ENCODE results near the gene SH3RF2. TPM values are rescaled to one million over a fixed set of nuclear protein-coding genes. Genes with fewer than 3 reads are reported as not detected.

Gene SH3RF2
- total RNA-seq, 1 donor from 2014 or later = 9.8 TPM

DNA sequence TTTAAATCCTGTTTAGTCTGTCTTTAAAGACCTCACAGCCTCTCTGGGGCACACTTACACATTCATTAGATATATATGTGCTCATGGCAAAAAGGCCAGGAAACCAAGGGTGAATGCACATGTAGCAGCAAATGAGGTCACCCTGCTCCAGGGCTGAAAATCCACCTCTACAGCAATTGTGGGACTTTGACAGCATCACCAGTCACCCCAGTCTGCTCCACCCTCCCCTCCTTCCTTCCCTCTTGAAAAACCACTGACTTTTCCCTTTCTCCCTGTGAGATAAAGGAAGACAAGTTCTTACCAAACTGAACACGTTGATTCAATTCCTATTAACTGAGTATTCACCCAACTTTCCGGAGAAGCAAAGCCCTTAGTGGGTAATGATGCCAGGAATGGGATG lies 15.2 kb upstream of the SH3RF2 start:
- no peak for DNase-seq

DNA sequence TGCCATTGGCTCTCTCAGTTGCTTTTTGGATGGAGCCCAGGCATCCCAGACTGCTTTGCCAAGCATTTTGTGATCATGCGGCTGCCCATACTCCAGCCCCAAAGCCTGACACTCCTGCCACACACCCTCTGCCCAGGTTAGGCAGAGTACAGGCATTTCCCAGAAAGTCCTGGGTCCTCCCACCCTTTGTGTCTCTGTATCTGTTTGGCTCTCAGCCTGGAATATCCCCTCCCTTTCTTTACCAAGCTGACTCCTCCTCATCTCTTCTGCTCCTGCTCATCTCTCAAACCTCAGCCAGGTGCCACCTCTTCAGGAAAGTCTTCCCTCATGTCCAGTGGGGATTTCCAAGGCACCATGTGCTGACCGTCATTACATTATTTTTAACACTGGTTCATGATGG lies 14.3 kb upstream of the SH3RF2 start:
- no peak for DNase-seq

DNA sequence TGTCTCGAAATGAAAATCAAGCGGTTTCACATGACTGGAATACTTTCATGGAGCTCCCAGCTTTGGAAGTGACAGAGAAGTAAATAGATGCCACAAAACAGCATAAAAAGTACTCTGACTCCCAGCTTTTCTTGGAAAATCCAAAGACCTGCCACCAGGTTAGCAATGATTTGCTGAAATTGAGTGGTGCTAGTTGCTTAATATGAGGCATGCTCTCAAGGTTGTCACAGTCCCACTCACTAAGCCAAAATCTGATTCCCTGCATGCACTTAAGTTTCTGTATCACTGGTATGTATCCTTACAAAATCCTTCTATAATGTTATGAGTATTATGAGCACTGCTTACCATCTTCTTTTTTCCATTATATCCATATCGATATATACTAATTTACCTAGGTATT lies 13.0 kb upstream of the SH3RF2 start:
- DNase-seq = no peak

DNA sequence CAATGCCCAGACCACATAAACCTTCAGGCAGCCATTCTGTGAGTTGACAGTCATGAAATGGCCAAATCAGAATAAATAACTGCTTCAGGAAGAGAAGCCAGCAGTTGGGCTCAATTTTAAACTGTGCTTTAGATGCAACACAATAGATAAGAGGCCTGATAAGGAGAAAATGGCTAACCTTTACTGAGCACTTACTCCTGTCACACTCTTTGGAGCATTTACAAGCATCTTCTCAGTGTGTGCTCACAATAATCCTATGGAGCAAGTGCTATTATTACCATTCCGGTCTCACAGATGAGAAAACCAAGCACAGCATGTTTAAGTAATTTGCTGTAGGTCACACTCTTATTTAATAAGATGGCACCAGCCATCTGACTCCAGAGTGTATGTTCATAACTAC lies 11.5 kb upstream of the SH3RF2 start:
- no peak for DNase-seq

DNA sequence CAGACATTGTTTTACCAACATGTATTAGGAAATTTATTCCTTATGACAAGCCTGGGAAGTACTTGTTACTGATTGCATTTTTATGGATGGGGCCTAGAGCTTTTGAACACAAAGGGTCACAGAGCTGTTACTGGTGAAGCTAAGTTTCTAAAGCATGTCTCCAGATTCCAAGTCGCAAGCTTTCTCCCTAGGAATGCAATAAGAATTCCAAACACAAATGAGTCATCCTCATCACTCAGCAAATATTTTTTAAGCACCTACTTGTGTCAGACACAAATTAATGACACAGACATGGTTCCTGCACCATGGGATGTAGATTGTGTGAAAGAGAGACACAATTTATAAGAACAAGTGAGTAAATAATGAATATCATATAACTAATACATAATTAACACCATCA lies 11.0 kb upstream of the SH3RF2 start:
- no peak for DNase-seq

DNA sequence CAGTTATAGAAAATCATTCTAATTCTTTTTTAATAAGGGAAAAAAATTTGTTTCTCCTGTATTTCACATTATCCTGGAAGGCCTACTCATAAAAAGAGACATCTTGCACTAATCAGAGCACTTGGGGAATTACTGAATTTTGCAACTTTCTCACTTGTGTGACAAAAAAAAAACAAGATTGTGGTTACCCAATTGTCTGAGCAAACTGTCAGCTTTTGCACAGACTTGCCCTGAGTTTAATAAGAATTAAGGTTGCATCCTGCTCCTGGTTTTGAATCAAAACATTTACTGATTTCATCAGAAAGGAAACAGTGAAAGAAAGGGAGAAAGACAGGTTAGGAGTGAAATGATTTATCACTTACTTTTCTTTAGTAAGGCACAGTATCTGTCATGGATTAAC lies 10.6 kb upstream of the SH3RF2 start:
- peak; percentile 29 for DNase-seq

DNA sequence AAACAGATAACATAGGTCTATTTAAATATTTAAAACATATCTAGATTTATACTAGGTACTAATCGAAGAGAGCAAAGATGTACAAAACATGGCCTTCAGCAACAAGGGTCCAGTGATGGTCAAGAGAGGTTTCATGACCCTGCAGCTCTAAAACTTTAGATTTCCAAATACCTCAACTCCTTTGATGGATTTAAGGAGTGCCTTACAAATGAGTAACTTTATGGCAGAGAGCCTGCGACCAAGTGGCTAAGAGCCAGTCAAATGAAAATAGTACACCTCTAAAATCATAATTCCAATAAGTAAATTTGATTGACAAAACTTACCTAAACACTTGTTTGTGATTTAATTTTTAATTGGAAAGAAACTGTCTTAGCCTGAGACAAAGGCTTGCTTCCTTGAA lies 4.7 kb upstream of the SH3RF2 start:
- no peak for DNase-seq

DNA sequence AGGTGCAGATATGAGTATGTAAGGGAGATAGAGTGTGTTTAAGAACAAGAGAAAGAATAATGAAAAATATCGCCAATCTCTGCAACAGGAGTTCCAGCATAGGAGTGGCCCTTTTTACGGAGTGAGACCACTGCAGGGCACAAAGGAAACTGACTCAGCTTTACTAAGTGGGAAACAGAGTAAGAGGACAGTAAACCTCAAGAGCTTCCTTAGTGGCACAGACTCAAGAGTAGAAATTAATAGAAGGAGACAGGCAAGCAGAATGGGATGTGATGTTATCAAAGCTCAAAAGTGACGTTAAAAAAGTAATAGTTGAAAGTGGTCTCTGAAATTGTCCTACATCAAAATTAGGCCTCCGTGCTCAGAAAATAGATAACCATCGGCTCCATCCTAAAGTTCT lies 2.1 kb upstream of the SH3RF2 start:
- no peak for DNase-seq

DNA sequence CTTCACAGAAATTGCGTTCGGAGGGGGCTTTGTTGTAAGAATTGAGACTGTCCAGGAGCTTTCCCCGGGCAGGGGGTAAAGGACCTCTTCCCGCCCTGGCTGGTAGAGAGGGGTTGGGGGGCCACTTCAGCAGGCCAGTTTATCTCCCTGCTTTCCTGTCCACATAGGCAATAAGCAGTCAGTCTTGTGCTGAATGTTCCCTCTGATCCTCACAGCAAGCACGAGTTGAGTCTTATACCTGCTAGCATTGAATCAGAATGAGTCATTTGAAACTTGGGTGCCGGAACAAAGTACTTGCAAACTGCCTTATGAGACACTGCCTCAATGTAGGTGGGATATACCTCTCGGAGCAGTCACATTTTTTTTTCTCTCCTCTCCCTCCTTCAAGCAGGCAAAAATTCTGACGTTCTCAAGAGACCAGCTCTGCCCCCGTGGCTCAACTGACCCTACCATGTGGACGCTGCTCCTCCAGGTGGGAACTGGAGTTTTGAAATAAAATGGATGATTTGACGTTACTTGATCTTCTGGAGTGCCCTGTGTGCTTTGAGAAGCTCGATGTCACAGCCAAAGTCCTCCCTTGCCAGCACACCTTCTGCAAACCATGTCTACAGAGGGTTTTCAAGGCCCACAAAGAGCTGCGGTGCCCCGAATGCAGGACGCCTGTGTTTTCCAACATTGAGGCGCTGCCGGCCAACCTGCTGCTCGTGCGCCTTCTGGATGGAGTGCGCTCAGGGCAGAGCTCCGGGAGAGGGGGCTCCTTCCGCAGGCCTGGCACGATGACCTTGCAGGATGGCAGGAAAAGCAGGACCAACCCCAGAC lies 1.3 kb downstream of the SH3RF2 start:
- no peak for DNase-seq

DNA sequence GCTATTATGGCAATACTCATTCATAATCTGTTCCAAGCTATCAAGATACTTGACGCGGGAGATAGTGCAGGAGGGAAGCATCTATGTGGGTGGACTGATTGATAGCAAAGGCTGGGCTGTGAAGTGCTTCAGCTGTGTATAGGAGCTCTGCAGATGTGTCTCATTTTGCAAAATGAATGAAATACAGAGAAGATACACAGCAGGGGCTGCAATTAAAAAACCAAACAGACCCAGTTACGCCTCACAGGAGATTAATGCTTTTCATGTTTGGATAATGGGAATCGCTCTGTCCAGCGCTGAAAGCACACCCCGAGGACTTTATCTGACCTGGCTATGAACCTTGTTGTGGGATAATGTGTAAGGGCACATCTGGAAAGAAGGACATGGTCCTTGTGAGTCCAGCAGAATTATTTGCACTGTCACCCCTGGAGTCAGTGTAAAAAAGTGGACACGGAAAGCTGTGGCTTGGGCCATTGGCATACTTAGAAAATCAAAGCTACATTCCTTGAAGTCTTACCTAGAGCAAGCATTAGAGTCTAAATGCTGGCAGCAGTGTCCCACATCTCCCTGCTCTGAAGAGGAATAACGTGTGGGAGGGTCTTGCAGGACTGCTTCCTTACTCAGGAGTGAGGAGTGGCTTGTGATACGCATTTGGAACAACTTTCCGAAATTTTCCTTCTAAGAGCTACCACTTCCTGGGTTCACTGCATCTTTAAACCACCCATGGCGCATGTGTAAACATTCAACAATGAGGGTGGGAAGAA lies 2.6 kb downstream of the SH3RF2 start:
- DNase-seq = no peak

DNA sequence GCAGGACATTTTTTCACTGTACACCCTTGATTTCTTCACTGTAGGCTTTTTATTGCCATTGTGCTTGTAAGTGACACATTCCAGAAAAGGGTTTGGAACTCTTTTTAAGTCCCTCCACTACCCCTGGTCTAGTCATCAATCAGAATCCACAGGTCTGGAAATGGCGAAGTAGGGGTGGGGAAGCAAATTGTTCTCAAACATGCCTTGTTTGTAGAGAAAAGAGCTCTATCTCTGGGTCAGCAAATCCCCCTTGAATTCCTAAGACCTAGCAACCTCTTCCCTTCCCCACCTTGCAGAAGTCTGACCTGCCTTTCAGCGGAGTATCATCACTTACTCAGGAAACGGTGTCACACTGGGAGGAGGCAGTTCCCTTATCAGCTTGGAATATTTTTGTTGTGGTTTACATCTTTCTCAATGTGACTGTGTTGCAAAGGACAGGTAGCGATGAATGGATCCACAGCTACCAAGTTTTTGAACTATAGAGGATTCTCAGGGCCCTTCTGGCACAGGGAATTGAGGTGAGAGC lies 3.2 kb downstream of the SH3RF2 start:
- DNase-seq = no peak

DNA sequence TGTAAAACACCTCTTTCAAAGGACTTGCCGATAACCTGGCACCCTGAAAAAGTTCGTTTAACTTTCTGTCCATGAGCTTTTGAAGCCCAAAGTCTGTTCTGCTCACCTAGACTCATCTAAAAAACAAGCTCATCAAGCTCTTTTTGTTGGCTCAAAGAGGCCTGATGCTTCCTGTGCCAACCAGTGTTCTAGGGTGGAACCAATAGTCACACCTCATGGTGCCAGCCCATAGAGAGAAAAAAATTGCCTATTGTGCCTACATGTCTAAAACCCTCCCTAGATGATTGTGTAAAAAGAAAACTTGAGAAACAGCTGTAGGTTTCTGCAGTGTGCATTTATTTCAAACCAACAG lies 4.7 kb downstream of the SH3RF2 start:
- DNase-seq = no peak

DNA sequence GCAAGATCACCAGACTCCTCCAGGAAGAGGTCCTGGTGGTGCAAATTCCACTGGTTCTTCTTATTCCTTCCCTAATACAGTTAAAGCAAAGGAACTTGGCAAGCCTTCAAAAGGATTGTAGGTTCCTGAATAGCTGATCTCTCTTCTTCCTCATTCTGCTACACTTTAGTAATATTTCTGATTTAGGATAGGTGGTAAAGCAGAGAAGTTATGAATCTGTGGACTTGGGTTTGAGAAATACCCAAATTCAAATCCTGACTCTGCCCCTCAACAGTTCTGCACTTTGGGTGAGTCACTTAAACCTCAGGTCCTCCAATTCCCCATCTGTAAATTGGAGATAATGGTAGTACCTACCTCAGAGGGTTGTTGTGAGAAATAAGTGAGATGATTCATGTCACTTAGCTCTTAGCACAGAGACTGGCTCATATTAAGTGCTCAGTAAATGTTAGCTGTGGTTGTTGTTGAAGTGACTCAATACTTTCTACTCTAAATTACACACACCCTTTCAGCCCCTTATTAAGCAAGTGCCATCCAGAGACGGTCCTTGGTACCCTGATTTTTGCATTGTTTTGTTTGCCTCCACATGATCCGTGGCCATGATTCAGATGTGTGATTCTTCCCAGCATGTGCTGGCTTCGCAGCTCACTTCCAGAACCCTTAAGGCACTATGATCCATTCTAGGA lies 5.2 kb downstream of the SH3RF2 start:
- no peak for DNase-seq

DNA sequence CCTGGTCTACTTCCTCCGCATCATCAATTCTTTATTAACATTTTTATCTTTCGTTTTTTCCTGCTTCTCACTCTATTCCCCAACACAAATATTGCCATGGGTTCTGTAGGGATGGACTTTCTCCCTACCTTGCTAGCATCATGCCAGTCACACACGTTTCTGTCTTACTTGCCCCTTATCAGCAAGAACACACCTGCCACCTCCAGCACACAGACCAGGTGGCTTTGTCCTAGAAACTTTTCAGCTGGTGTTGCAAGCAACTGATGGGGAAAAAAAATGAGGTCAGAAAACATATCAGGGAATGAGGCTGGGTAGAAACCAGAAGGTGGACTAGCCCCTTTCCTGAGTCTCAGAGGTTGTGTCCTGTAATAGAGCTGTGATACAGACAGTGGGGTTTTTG lies 5.8 kb downstream of the SH3RF2 start:
- DNase-seq = no peak

DNA sequence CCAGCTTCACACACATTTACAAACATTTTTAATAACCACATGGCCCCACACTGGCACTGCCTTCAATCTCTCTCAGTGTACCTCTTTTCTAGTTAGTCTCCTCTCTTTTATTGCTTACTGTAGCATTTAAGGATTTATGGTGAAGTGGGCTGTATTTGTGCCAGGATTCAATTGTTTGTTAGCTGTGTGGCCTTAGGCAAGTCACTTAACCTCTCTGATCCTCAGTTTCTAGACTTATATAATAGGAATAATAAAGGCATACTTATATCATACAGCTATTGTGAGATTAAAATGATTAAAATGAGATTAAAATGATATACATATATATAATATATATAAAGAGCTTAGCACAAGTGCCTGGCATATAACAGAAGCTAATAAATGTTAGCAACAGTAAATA lies 6.4 kb downstream of the SH3RF2 start:
- no peak for DNase-seq

DNA sequence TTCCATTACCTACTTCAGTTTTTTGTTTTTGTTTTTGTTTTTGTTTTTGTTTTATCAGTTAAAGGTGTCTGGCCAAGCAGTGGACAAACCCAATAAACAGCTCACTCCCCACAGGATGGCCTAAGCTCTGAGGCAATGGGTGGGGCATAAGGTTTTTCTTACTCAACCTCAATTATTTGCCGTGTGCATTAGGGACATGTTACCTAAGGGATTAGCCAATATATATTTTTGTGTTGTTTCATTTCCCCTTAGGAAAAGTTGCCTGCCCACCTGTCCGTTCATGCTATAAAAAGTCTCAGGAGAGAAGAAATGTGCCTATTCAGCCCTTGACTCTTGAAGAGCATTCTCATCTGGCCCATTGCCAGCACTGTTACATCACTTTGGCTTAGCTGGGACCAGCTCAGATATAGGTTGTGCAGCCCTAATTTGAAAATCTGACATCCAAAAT lies 7.3 kb downstream of the SH3RF2 start:
- no peak for DNase-seq

DNA sequence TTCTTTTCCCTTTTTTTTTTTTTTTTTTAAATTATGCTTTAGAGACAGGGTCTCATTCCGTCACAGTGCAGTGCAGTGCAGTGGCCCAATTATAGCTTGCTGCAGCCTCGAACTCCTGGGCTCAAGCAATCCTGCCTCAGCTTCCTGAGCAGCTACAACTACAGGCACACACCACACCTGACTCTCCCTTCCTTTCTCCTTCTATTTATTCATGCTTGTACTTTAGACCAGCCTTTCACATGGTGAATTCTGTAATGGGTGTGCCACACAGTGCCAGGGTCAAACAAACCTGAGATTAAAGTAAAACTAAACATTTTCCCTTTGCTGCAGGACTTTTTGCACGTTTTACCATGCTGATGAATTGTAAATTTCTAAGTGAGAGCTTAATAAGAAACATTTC lies 8.0 kb downstream of the SH3RF2 start:
- DNase-seq = no peak

DNA sequence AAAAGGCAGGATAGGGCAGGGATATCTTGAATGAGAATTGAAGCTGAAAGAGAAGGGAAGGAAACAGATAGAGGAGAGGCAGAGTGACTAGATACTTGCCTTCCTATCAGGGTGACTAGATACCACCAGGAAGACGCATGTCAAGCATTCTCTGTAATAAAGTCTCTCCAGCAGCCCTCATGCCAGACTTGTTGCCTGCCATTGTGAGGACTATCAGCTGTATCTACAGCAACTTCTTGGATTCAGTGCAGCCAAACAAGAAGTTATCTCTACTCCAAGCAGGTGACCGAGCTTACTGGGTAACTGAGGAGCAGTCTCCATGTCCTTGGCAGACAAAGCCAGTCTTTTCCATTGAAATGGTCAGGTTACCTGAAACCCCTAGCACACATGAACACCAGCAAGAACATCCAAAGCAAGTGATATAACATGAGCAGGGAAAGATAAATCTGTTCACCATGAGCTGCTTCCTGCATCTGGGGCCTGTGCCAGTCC lies 9.3 kb downstream of the SH3RF2 start:
- no peak for DNase-seq

DNA sequence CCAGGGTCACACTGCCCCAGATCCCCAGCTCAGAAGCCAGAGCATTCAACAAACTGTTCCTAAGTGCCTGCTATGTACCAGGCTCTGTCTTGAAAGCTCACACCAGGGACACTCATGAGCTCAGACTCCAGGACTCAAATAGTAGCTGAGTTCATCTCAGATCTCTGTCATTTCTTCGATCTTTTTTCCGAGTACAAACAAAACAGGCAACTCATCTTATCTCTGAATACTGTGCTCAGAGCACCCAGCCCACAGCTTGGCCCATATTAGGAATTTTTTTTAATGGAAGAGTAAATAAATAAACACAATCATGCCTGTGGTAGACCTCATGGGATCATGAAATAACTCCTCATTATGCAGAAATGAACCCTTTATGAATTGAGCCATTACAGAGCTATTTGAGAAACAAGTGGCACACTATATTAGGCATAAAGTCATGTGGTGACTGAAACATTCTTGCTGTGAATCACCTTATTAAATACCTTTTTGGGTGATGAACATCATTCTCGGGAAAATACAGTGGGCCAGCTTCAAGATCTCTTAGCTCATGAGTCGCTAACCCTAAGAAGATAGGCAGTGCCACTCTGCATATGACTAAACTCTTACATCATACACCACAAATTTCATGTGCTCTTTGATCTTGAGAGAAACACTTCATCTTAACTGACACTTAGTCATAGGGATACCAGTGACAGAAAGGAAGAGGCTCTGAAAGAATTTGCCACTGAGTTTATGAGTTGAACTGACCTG lies 9.9 kb downstream of the SH3RF2 start:
- DNase-seq = no peak

DNA sequence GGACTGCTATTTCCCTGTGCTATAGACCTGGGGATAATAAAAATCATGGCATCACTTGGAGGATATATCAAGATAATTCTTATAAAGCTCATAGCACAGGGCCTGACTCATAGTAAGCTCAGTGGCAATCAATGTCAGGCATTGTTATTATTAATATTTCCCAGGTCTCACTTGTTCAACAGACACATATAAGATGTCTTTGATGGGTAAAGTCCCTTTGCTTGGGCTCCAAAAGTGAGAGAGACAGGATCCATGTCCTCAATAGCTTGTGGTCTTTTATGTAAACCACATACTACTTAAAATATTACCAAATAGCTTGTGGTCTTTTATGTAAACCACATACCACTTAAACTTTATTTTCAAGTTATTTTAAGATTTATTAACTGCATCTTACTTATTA lies 11.2 kb downstream of the SH3RF2 start:
- DNase-seq = no peak

DNA sequence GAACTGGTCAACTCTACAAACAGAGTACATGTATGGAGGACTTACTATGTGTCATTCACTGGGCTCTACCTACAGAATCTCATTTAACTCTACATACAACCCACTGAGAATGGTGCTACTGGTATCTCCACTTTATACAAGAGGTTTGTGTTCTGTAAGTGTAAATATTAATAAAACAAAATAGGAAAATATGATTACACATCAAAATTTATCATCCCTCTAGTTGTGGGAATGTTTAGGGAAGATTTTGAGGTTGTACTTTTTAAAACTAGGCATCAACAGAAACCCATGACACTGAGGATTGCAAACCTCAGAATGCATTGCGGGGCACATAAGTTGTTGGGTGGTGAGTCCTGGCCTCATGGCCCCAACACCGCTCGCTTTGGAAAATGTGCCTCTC lies 11.7 kb downstream of the SH3RF2 start:
- no peak for DNase-seq

DNA sequence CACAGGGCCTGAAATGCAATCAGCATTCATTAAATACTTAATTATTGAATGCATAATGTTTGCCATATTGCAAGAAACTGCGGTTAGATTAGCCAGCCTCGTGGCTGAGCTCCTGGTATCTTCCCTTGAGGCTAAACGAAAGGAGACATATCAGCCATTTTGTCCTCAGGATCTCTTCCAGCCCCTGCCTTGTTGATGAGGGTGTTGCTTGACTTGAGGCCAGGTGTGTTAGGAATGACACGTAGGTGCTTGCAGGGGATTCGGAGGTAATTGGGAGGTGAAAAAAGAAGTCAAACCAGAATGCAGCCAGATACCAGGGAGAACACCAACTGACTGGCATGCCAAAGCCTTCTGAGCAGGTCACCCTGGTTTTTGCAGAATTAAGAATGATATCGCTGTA lies 12.5 kb downstream of the SH3RF2 start:
- DNase-seq = peak; percentile 9
